ENCODE data around the gene IFT122.
"Not testable (repeated sequence)": the region's sequence is repeated elsewhere in the genome, so short reads cannot be mapped to it uniquely, and the experiment has no call there.

Gene IFT122

GRCh38 chr3:129439817-129440617 lies at the start of gene IFT122, which contains the start of gene MBD4:
TSS of gene IFT122 (plus strand) at chr3:129440224. CDS start at chr3:129440331, 107 bp downstream.
TSS of gene MBD4 (minus strand) at chr3:129439948. CDS start at chr3:129439833, 115 bp downstream.
- peak; percentile 99 for DNase-seq (ENCODE audit: low spot score)

- not testable (repeated sequence) for DNase-seq (ENCODE audit: low spot score)
Observed at GRCh38 chr3:129391583-129391982, 48.4 kb upstream of the IFT122 start.

DNA sequence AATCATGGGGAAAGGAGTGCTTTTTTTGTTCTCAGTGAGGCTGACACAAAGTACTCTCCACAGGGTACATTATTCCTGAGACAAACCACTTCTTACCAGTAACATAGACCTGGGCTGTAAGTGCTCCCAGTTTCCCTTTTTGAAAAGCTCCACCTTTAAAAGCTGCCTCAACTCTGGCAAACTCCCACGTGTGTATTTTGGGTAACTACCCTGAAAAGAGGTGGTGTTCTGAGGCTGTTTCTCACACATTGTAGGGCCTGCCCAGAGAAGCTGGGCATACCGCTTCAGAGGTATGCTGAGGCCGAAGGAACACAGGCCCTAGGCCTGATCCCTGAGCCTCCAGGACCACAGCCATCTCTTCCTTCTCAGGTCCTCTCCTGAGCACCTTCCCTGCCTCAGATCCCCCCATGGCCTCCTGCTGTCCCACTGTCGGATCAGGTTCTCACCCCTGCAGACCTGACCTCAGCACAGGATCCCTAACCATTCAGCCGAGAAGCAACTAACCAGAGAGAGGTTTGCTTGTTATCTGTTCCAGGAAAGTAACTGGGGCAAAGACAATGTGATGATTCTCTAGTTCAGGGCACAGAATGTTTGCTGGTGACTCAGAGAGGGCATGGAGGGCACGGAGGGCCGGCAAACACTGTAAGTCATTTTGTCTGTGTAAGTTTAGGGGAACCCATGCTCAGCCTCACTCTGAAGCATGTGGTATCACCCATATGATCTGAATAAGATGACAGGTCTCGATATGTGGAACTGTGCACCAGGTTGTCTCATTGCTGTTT lies 47.7 kb upstream of the IFT122 start:
- DNase-seq (ENCODE audit: low spot score): not testable (repeated sequence)

GRCh38 chr3:129393271-129393670 lies 46.8 kb upstream of the IFT122 start:
- no peak for DNase-seq (ENCODE audit: low spot score)

DNA sequence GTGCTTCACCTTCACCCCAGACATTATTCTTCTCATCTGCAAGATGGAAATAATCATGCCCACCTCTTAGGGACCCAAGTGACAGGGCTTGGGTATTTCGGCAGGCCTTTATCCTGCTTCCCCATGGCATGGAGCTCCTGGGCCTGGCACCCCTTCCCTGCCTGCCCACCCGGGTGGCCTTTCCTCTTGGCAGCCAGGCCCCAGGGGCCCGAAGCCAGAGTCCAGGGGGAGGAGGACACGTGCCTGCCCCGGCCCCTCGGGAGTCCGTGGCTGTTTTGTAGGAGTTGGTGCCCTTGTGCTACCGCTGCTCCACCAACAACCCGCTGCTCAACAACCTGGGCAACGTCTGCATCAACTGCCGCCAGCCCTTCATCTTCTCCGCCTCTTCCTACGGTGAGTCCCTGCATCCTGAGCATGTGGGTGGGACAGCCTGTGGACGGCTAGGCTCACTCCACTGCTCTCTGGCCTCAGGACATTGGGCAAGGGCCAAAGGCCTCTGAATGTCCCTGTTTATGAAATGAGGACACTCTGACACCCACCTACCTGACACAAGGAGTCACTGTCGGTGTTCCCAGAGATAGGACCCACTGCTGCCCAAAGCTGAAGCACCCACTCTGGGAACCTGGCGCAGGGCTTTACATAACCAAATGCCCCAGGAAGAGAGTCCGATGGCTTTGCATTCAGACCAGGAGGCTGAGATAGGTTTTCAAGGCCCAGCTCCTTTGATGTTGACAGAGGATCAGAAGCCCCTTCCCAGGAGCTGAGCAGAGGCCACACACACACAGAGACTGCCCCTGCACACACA lies 46.1 kb upstream of the IFT122 start:
- DNase-seq (ENCODE audit: low spot score): not testable (repeated sequence)

- DNase-seq (ENCODE audit: low spot score): peak; percentile 52
Observed at GRCh38 chr3:129398803-129399144, 41.2 kb upstream of the IFT122 start.

DNA sequence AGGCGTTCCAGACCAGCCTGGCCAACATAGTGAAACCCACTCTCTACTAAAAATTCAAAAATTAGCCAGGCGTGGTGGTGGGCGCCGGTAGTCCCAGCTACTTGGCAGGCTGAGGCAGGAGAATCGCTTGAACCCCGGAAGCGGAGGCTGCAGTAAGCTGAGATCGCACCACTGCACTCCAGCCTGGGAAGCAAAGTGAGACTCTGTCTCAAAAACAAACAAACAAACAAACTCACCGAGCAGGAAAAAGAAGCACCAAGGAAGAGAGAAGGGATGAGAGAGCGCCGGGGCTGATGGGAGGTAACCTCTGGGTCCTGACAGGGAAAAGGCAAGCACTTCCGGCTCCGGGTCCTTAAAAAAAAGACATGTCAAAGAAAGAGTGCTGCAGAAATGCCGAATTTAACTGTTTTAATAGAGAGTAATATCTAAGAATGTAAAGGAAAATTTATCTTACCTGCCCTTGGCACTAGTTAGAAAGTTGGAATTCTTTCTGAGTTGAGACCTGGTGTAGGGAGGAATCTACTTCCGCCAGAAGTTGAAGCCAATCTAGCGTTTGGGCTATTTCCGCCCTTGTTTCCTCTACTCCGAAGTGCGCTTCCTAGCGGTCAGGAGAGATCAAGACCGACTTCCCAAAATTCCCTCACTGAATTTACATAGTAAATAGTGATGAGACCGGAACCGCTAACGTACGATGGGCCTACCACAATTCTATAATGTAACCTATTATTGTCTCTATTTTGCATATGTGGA lies 40.7 kb upstream of the IFT122 start:
- peak; percentile 80 for DNase-seq (ENCODE audit: low spot score)

DNA sequence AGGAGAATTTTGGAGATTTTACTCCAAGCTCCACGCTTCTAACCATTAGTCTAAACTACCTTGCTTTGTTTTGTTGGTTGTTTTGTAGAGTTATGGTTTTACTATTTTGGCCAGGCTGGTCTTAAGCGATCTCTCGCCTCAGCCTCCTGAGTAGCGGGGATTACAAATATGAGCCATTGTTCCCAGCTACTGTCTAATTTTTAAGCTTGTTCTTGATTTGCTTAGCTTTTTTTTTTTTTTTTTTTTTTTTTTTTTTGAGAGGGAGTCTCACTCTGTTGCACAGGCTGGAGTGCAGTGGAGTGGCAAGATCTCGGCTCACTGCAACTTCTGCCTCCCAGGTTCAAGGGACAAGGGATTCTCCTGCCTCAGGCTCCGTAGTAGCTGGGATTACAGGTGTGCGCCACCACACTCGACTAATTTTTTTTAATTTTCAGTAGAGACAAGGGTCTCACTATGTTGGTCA lies 40.1 kb upstream of the IFT122 start:
- no peak for DNase-seq (ENCODE audit: low spot score)

GRCh38 chr3:129402210-129402609 lies 37.8 kb upstream of the IFT122 start:
- DNase-seq (ENCODE audit: low spot score): no peak

DNA sequence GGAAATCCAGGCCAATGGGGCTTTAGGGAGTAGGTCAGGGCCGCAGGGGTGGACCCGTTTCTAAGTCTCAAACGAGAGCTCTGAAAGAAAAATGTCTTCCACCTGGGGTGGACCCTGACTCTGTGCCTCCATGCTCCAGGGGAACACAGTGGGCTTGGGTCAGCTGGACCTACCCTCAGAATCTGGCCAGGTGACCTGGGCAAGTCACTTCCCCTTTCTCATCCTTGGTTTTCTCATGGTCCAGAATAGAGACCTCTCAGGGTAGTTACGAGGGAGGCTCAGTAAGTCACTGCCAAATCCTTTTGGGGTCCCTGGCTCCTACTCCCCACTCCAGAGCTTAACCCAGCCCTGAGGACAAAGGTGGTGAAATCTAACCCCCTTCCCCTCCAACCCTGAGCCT lies 37.4 kb upstream of the IFT122 start:
- DNase-seq (ENCODE audit: low spot score): no peak

DNA sequence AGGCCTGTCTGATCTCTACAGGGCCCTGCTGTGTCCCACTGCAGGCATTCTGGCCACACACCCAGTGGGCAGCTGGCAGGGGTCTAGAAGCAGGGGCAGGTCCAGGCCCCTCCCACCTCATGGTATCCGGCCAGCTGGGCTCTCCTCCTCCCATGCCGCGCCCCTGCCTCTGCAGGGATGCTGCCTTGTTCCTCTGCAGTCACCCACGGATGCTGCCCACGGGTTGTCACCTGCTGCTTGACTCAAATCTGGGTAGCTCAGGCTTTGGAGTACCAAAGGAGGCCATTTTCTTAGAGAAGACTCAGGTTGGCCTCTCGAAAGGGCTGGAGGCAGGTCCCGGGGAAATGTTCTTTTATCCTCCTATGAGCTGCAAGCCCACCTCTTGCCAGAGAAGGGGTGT lies 36.6 kb upstream of the IFT122 start:
- DNase-seq (ENCODE audit: low spot score): no peak

DNA sequence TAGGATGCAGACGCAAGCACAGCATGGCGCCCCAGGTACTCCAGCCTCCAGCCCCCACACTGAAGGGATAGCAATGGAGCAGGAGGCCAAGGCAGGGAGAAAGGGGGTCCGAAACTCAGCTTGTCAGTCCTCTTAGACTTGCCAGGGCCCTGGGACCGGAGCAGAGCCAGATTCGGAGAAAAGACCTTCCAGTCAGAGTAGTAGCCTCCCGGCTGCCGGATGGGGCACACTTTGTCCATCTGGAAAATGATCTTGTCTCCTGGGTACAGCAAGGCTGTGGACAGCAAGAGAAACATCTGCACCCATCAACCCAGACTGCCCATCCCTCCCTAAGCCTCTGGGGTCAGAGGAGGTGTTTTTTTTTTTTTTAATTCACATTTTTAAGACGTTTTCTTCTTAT lies 35.9 kb upstream of the IFT122 start:
- no peak for DNase-seq (ENCODE audit: low spot score)

DNA sequence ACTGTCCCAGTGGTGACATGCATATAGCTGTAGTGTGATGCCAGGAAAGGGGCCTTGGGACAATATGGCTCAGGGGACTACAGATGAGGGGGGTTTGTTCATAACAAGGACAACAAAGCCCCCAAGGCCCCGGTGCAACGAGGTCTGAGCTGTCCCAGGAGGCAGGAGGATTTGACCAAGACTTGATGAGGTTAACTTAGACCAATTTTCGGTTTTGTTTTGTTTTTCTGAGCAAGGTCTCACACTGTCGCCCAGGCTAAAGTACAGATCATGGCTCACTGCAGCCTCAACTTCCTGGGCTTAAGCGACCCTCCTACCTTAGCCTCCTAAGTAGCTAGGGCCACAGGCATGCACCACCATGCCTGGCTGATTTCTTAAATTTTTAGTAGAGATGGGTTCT lies 35.4 kb upstream of the IFT122 start:
- no peak for DNase-seq (ENCODE audit: low spot score)

GRCh38 chr3:129409541-129409940 lies 30.5 kb upstream of the IFT122 start:
- no peak for DNase-seq (ENCODE audit: low spot score)

- no peak for DNase-seq (ENCODE audit: low spot score)
Observed at GRCh38 chr3:129410971-129411370, 29.1 kb upstream of the IFT122 start.

DNA sequence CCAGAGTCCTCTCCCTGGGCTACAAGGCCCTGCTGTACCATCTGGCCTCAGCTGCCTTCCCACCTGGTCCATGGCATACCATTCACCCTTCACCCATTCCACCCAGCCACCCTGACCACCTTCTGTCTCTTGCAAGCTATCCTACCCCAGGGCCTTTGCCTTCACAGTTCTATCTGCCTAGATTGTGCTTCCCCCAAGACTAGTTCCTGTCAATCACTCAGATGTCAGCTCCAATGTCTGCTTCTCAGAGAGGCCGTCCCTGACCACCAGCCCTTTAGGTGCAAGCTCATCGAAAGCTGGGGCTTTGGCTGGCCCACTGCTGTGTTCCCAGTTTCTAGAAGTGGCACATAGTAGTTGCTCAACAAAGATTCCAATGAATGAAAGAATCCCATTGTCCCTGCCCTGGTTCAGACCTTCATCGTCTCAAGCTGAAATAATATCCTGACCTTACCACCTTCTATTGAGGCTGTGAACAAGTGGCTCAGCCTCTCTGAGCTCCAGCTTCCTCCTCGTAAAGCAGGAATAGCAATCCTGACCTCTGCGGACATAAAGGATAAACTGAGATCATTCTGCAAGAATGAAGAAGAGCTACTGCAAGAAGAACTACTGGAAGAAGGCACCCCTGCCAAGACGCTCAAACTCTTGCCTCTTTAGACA lies 27.4 kb upstream of the IFT122 start:
- DNase-seq (ENCODE audit: low spot score): no peak

GRCh38 chr3:129413238-129413637 lies 26.8 kb upstream of the IFT122 start:
- not testable (repeated sequence) for DNase-seq (ENCODE audit: low spot score)

DNA sequence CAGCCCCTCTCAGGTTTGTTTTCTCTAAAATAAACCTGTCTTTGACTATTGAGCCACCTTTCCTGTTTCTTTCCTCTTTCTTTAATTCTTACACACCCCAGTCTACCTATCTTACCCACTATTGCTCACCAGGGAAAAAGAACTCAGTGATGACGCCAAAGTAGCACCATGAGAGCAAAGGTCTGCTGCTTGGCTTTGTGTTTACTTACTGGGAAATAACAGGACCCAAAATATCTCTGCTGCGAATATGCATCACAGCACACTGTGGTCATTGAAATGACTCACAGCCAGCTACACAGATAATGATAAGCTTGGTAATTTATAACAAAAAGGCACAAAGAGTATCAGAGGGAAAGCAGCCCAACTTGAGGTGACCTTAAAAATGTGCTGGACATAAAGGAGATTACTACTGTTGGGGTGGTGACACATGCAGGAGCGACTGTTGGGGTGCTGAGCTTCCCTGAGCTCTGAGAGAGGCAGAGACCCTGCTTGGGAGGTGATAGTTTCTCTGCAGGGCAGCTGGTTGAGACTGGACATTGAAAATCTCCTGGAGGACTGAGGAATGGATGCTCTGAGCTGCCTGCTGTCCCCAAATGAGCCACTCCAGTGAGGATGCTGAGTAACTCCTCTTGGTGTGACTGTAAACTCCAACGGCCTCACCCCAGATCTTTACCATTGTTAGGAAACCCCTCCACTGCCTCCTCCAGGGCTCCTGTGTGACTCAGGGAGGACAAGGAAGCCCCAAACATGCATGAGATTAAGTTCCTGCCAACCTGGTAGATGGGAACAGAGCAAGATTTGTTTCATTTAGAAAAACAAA lies 26.1 kb upstream of the IFT122 start:
- DNase-seq (ENCODE audit: low spot score): no peak

DNA sequence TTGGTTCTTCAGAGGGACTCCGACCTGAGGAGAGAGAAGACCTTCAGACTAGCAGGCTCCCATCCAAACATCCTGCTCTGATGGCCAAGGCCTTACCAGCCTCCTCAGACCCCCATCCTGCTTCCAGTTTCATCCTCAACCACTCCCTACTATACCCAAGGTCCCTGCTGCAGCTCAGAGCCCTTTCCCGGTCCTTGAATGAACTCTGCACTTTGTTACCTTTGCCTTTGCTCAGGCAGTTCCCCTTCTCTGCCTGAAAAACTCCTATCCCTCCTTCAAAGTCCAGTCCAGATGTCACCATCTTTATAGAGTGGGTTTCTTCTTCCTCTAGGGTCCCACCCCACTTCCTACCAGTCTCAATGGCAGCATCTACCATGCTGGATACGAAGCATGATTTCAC lies 24.6 kb upstream of the IFT122 start:
- DNase-seq (ENCODE audit: low spot score): no peak

- DNase-seq (ENCODE audit: low spot score): no peak
Observed at GRCh38 chr3:129415830-129416229, 24.2 kb upstream of the IFT122 start.
